ENCODE data around the gene TMEM88.

- TF ChIP-seq CTCF (IDR thresholded peaks at IDR 0.05; ENCODE audit: low read depth, low read length, missing input control) (no peak), JUND (IDR thresholded peaks at IDR 0.05) (no peak), YY1 (IDR thresholded peaks at IDR 0.05) (no peak), REST (IDR thresholded peaks at IDR 0.05) (no peak), RAD21 (IDR thresholded peaks at IDR 0.05) (no peak), MAX (IDR thresholded peaks at IDR 0.05) (no peak), GABPA (IDR thresholded peaks at IDR 0.05 in 1 of 2, conservative IDR thresholded peaks at IDR 0.05 in 1 of 2) (no peak), TAF1 (conservative IDR thresholded peaks at IDR 0.05) (no peak), ZBTB33 (IDR thresholded peaks at IDR 0.05) (no peak), SP1 (IDR thresholded peaks at IDR 0.05) (no peak), ATF3 (IDR thresholded peaks at IDR 0.05) (no peak), HNF4A (conservative IDR thresholded peaks at IDR 0.05) (no peak), EGR1 (IDR thresholded peaks at IDR 0.05; ENCODE audit: low read depth in 2 of 2) (no peak)
Measured at GRCh38 chr17:7823581-7824001, 31.3 kb upstream of the TMEM88 start.

All from liver (tissue), 3 donors.